ENCODE measurements around the gene SPAG4. TPM values are rescaled to one million over a fixed set of nuclear protein-coding genes. Genes with fewer than 3 reads are reported as not detected.

SPAG4 gene
- total RNA-seq, 4 donors from 2014 or later: 2.3 to 6.6 (median 5.5) TPM

GRCh38 chr20:35575958-35576357, 39.7 kb upstream of the SPAG4 start:
- H3K4me1 ChIP-seq: no peaks in the 10 kb centered on the region
- no peaks in the 10 kb centered on the region for H3K36me3 ChIP-seq
- DNase-seq: no peak
- no peaks in the 10 kb centered on the region for H3K9me3 ChIP-seq
- WGBS, 2 donors: 36 to 56% methylated on average over 4 of the region's 4 CpGs
- intact Hi-C loops (cut with DNase I): no loop called here
- no peak for TF ChIP-seq POLR2A (IDR thresholded peaks at IDR 0.05)
- TF ChIP-seq, protein P1, sequence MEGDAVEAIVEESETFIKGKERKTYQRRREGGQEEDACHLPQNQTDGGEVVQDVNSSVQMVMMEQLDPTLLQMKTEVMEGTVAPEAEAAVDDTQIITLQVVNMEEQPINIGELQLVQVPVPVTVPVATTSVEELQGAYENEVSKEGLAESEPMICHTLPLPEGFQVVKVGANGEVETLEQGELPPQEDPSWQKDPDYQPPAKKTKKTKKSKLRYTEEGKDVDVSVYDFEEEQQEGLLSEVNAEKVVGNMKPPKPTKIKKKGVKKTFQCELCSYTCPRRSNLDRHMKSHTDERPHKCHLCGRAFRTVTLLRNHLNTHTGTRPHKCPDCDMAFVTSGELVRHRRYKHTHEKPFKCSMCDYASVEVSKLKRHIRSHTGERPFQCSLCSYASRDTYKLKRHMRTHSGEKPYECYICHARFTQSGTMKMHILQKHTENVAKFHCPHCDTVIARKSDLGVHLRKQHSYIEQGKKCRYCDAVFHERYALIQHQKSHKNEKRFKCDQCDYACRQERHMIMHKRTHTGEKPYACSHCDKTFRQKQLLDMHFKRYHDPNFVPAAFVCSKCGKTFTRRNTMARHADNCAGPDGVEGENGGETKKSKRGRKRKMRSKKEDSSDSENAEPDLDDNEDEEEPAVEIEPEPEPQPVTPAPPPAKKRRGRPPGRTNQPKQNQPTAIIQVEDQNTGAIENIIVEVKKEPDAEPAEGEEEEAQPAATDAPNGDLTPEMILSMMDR (IDR thresholded peaks at IDR 0.05): no peak
- H3K27me3 ChIP-seq: no peaks in the 10 kb centered on the region
- no peak overlapping the region for H3K27ac ChIP-seq
- H3K4me3 ChIP-seq (replicated peaks in 1 of 3): no peak overlapping the region

DNA sequence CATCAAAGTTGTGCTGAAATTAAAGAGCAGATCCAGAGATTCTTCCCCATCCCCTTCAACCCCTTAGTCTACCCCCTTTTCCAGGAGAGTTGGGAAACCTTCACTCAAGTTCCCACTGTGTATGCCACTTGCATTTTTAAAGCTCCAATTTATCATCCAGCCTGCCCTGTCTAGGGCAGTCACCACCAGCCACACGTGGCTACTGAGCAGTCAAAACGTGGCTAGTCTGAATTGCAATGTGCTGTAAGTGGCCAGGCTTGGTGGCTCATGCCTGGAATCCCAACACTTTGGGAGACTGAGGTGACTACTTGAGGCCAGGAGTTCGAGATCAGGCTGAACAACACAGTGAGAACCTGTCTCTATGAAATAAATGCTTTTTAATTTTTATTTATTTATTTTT, 38.8 kb upstream of the SPAG4 start:
- no peak for TF ChIP-seq POLR2A (IDR thresholded peaks at IDR 0.05)
- TF ChIP-seq, protein P1 (IDR thresholded peaks at IDR 0.05): no peak

GRCh38 chr20:35578469-35578868, 37.2 kb upstream of the SPAG4 start:
- 90 to 91% methylated on average over 8 of the region's 8 CpGs for WGBS, 2 donors
- DNase-seq: no peak
- Histone ChIP-seq H3K4me1 (no peaks in the 10 kb centered on the region), H3K27me3 (no peaks in the 10 kb centered on the region), H3K36me3 (no peaks in the 10 kb centered on the region), H3K4me3 (replicated peaks in 1 of 3) (no peak overlapping the region), H3K9me3 (no peaks in the 10 kb centered on the region), H3K27ac (no peak overlapping the region)
- intact Hi-C loops (cut with DNase I): no loop called here
- TF ChIP-seq POLR2A (IDR thresholded peaks at IDR 0.05): no peak
- TF ChIP-seq, protein P1 (IDR thresholded peaks at IDR 0.05): no peak

More for the DNA sequence above, 38.8 kb upstream of the SPAG4 start:
- Histone ChIP-seq H3K27ac (no peak overlapping the region), H3K4me3 (replicated peaks in 1 of 3) (no peak overlapping the region), H3K36me3 (no peaks in the 10 kb centered on the region), H3K27me3 (no peaks in the 10 kb centered on the region), H3K4me1 (no peaks in the 10 kb centered on the region), H3K9me3 (no peaks in the 10 kb centered on the region)
- intact Hi-C loops (cut with DNase I): no loop called here
- 73 to 74% methylated on average over 3 of the region's 3 CpGs for WGBS, 2 donors
- no peak for DNase-seq

DNA sequence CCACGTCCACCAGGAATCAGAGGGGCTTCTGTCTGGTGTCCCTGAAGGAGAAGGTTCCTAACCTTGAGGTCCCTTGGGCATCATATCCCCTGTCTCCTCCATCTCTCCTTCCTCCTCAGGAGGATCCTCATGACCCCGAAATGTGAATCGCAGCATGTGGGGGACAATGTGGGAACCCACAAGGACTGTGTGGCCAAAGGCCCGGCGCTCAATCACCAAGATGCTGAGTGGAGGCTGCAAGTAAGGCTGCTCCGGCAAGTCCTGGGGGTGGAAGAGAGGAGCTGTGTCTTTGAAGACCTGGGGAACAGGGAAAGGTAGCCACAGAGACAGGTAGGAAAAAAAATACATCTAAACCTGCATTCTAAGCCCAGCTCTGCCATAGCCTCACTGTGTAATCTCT, 36.4 kb upstream of the SPAG4 start:
- Histone ChIP-seq H3K4me1 (no peaks in the 10 kb centered on the region), H3K9me3 (no peaks in the 10 kb centered on the region), H3K27me3 (no peaks in the 10 kb centered on the region), H3K4me3 (replicated peaks in 1 of 3) (no peak overlapping the region), H3K36me3 (no peaks in the 10 kb centered on the region), H3K27ac (no peak overlapping the region)
- TF ChIP-seq, protein P1 (IDR thresholded peaks at IDR 0.05): no peak
- TF ChIP-seq POLR2A (IDR thresholded peaks at IDR 0.05): no peak
- intact Hi-C loops (cut with DNase I): no loop called here
- WGBS, 2 donors: 92 to 95% methylated on average over 6 of the region's 6 CpGs
- no peak for DNase-seq

- Histone ChIP-seq H3K4me3 (replicated peaks in 1 of 3) (no peak overlapping the region), H3K27ac (no peak overlapping the region), H3K4me1 (no peaks in the 10 kb centered on the region), H3K36me3 (no peaks in the 10 kb centered on the region), H3K27me3 (no peaks in the 10 kb centered on the region), H3K9me3 (no peaks in the 10 kb centered on the region)
- intact Hi-C loops (cut with DNase I): no loop called here
- TF ChIP-seq, protein P1 (IDR thresholded peaks at IDR 0.05): no peak
- no peak for TF ChIP-seq POLR2A (IDR thresholded peaks at IDR 0.05)
- DNase-seq: no peak
- 85 to 92% methylated on average over 7 of the region's 7 CpGs for WGBS, 2 donors
Measured at GRCh38 chr20:35582131-35582530, 33.5 kb upstream of the SPAG4 start.
